Measurements from ENCODE around the gene PLPPR3.

- no peak for TF ChIP-seq GATA2 (IDR thresholded peaks at IDR 0.05; ENCODE audit: low read depth, low read length)
- TF ChIP-seq GATA3 (IDR thresholded peaks at IDR 0.05; ENCODE audit: low read depth, low read length), result no peak
Measured at GRCh38 chr19:861756-862580, 40.2 kb upstream of the PLPPR3 start.

Data from SH-SY5Y (cell line).